HCT116 (cell line): ENCODE results near the gene GLIPR2. TPM values are rescaled to one million over a fixed set of nuclear protein-coding genes. Genes with fewer than 3 reads are reported as not detected.

Source experiments
- ATAC-seq: fragments of 200-7000 bp; cut with Tn5 transposase; 2 replicates; pipeline ENCODE4 v1.9.1; 2020; ENCODE audit warnings: mild to moderate bottlenecking, moderate library complexity
- BruUV-seq: library from RNA; stranded (reverse); fragments of 400-500 nt; replicated peaks from 2 replicates; lab custom pipeline; 2021; lab: Mats Ljungman, UMichigan
- CTCF ChIA-PET: fragments of 300-600 bp; sonication (Branson Sonifier 250); formaldehyde crosslinking; loops from one replicate; lab custom pipeline; 2021; ENCODE audit warnings: antibody characterized with exemption; lab: Charles Lee
- POLR2A ChIA-PET: fragments of 300-600, 350-600 bp; sonication (Branson Sonifier 250); formaldehyde crosslinking; loops from one replicate; lab custom pipeline; 2021; ENCODE audit warnings: antibody characterized with exemption; lab: Charles Lee
- RAD21 ChIA-PET, 2 experiments: fragments of 300-600 bp; sonication (Branson Sonifier 250); formaldehyde crosslinking; loops; one replicate each; lab custom pipeline; 2023; ENCODE audit warnings: low total read pairs in 2 of 2; ENCODE audit not compliant: uncharacterized antibody in 2 of 2, unreplicated experiment in 2 of 2, low non-redundant PET in 1 of 2; lab: Charles Lee
- DNase-seq: peaks from one replicate; pipeline ENCODE4 v3.0.0-alpha.2; 2010; ENCODE audit warnings: low read depth, low spot score
- H2AFZ ChIP-seq: fragments of 200-600 bp; shearing (Covaris generic), sonication (generic); 2 replicates; pipeline ENCODE4 v1.6.1; 2017; ENCODE audit warnings: low read depth, mixed run types, mixed read lengths, antibody characterized with exemption, low read length; ENCODE audit not compliant: poor library complexity, severe bottlenecking
- H3K27ac ChIP-seq: 2 replicates; pipeline ENCODE4 v1.5.1; 2012; ENCODE audit warnings: low read depth, low read length
- H3K27me3 ChIP-seq: fragments of 200-600 bp; sonication (generic); 2 replicates; pipeline ENCODE4 v1.6.1; 2016; ENCODE audit warnings: mixed run types, low read length, mixed read lengths; ENCODE audit not compliant: insufficient read depth
- H3K36me3 ChIP-seq, 2 experiments: fragments of 200-500 bp in 1 of 2; fragments of 200-600 bp in 1 of 2; sonication (Bioruptor generic) in 1 of 2; sonication (generic) in 1 of 2; 2 replicates each; pipeline versions ENCODE4 v1.5.1 to v1.6.1; 2014 to 2016; ENCODE audit warnings: low read length in 2 of 2, inconsistent platforms in 1 of 2, mixed read lengths in 1 of 2, mixed run types in 1 of 2; ENCODE audit not compliant: insufficient read depth in 2 of 2, control insufficient read depth in 1 of 2
- H3K4me1 ChIP-seq, 2 experiments: fragments of 200-600 bp in 1 of 2; sonication (generic) in 1 of 2; 2 replicates each; pipeline versions ENCODE4 v1.5.1 to v1.6.1; 2012 to 2017; ENCODE audit warnings: low read length in 2 of 2, inconsistent platforms in 1 of 2, mild to moderate bottlenecking in 1 of 2, mixed read lengths in 1 of 2, mixed run types in 1 of 2, moderate library complexity in 1 of 2; ENCODE audit not compliant: insufficient read depth in 2 of 2, control insufficient read depth in 1 of 2
- H3K4me2 ChIP-seq: fragments of 200-600 bp; sonication (generic); 2 replicates; pipeline ENCODE4 v1.6.1; 2017; ENCODE audit warnings: mixed run types, low read length, mixed read lengths
- H3K4me3 ChIP-seq, 2 experiments: fragments of 200-600 bp in 1 of 2; sonication (generic) in 1 of 2; replicated peaks in 1 of 2; 2 replicates each; pipeline ENCODE4 v1.5.1; 2011 to 2016; ENCODE audit warnings: low read length in 2 of 2, control low read depth in 1 of 2, low read depth in 1 of 2, mild to moderate bottlenecking in 1 of 2, mixed read lengths in 1 of 2, mixed run types in 1 of 2
- H3K79me2 ChIP-seq: fragments of 200-600 bp; sonication (generic); 2 replicates; pipeline ENCODE4 v1.6.1; 2017; ENCODE audit warnings: mild to moderate bottlenecking, mixed run types, low read length, moderate library complexity, mixed read lengths; ENCODE audit not compliant: insufficient read depth
- H3K9ac ChIP-seq: fragments of 200-600 bp; sonication (generic); 2 replicates; pipeline ENCODE4 v1.6.1; 2016; ENCODE audit warnings: low read length, mixed read lengths
- H3K9me2 ChIP-seq: fragments of 200-600 bp; sonication (generic), shearing (Covaris generic); 2 replicates; pipeline ENCODE4 v1.6.1; 2017; ENCODE audit warnings: mixed run types, mild to moderate bottlenecking, moderate library complexity; ENCODE audit not compliant: insufficient read depth
- H3K9me3 ChIP-seq, 2 experiments: fragments of 200-500 bp in 1 of 2; fragments of 200-600 bp in 1 of 2; sonication (Bioruptor generic) in 1 of 2; sonication (generic) in 1 of 2; 2 replicates each; pipeline ENCODE4 v1.6.1; 2014 to 2017; ENCODE audit warnings: low read length in 2 of 2, mixed read lengths in 2 of 2, inconsistent platforms in 1 of 2, low read depth in 1 of 2, mild to moderate bottlenecking in 1 of 2, mixed run types in 1 of 2, moderate library complexity in 1 of 2; ENCODE audit not compliant: control insufficient read depth in 1 of 2, insufficient read depth in 1 of 2
- H4K20me1 ChIP-seq: fragments of 200-600 bp; sonication (generic), shearing (Covaris generic); 2 replicates; pipeline ENCODE4 v1.6.1; 2017; ENCODE audit warnings: mixed run types, mild to moderate bottlenecking, moderate library complexity; ENCODE audit not compliant: insufficient read depth
- EGR1 ChIP-seq: IDR thresholded peaks from 2 replicates; pipeline ENCODE4 v1.6.1; 2012; ENCODE audit warnings: low read depth
- EZH2 ChIP-seq: fragments of 200-600 bp; sonication (generic); IDR thresholded peaks from 2 replicates; pipeline ENCODE4 v1.6.1; 2017; ENCODE audit warnings: antibody characterized with exemption, mixed run types
- MAX ChIP-seq: IDR thresholded peaks from 2 replicates; pipeline ENCODE4 v1.6.1; 2012
- POLR2AphosphoS5 ChIP-seq: IDR thresholded peaks from 2 replicates; pipeline ENCODE4 v1.6.1; 2011; ENCODE audit warnings: mild to moderate bottlenecking, low read depth, low read length, moderate library complexity
- RAD21 ChIP-seq: IDR thresholded peaks from 2 replicates; pipeline ENCODE4 v1.6.1; 2012; ENCODE audit warnings: low read depth, mild to moderate bottlenecking
- SIN3A ChIP-seq: IDR thresholded peaks from 2 replicates; pipeline ENCODE4 v1.6.1; 2012; ENCODE audit warnings: low read depth
- SP1 ChIP-seq: IDR thresholded peaks from 2 replicates; pipeline ENCODE4 v1.6.1; 2012; ENCODE audit warnings: low read depth
- SRF ChIP-seq: IDR thresholded peaks from 2 replicates; pipeline ENCODE4 v1.6.1; 2012; ENCODE audit warnings: low read depth
- YY1 ChIP-seq: IDR thresholded peaks from 2 replicates; pipeline ENCODE4 v1.6.1; 2011; ENCODE audit warnings: low read length, low read depth, moderate library complexity, mild to moderate bottlenecking; ENCODE audit not compliant: insufficient replicate concordance; ENCODE audit errors: extremely low read depth
- intact Hi-C: fragments of 100-400 bp; cut with micrococcal nuclease; formaldehyde crosslinking; loops from 2 replicates; pipeline ENCODE4 v1.10.0; 2022
- total RNA-seq: library from RNA; stranded (reverse); gene quantifications from one replicate; pipeline ENCODE4 v1.2.1, GENCODE V29; 2021; ENCODE audit not compliant: unreplicated experiment
- TF ChIP-seq, protein P1 (sequence below): IDR thresholded peaks from 2 replicates; pipeline ENCODE4 v1.6.1; 2012; ENCODE audit warnings: low read depth

Gene GLIPR2
- total RNA-seq, 1 experiment from 2014 or later: 14.5 TPM

- peaks cover 0 to 10% of the 10 kb centered on the region in 2 experiments; a peak in 1 of 4 replicates for H3K4me1 ChIP-seq
- BruUV-seq: no TSS peak
- RAD21 ChIA-PET: no interaction called here
- TF ChIP-seq RAD21: no peak
- no peak for TF ChIP-seq YY1
- no peak overlapping the region for H3K9ac ChIP-seq
- ATAC-seq: no peak
- DNase-seq: no peak
- H3K9me2 ChIP-seq: no peaks in the 10 kb centered on the region
- POLR2A ChIA-PET: no interaction called here
- no peaks in the 10 kb centered on the region for H3K36me3 ChIP-seq
- no peaks in the 10 kb centered on the region for H3K27me3 ChIP-seq
- intact Hi-C loops: no loop called here
- no peak overlapping the region for H3K4me2 ChIP-seq
- H3K9me3 ChIP-seq: peaks cover 0 to 3% of the 10 kb centered on the region in 2 experiments; a peak in 1 of 4 replicates
- H4K20me1 ChIP-seq: no peaks in the 10 kb centered on the region
- H2AFZ ChIP-seq: no peak overlapping the region
- CTCF ChIA-PET: no interaction called here
- no peak overlapping the region for H3K27ac ChIP-seq
- H3K79me2 ChIP-seq: no peaks in the 10 kb centered on the region
- no peak overlapping the region for H3K4me3 ChIP-seq
These were observed 5.2 kb downstream of the GLIPR2 start for GRCh38 chr9:36141761-36142160.

- no peak overlapping the region for H3K9ac ChIP-seq
- no peaks in the 10 kb centered on the region for H3K27me3 ChIP-seq
- H3K79me2 ChIP-seq: no peaks in the 10 kb centered on the region
- POLR2A ChIA-PET: no interaction called here
- RAD21 ChIA-PET: no interaction called here
- DNase-seq (no peak), ATAC-seq (no peak)
- TF ChIP-seq SRF: no peak
- no peak for TF ChIP-seq SIN3A
- no peak for TF ChIP-seq EGR1
- TF ChIP-seq YY1: no peak
- TF ChIP-seq, protein P1, sequence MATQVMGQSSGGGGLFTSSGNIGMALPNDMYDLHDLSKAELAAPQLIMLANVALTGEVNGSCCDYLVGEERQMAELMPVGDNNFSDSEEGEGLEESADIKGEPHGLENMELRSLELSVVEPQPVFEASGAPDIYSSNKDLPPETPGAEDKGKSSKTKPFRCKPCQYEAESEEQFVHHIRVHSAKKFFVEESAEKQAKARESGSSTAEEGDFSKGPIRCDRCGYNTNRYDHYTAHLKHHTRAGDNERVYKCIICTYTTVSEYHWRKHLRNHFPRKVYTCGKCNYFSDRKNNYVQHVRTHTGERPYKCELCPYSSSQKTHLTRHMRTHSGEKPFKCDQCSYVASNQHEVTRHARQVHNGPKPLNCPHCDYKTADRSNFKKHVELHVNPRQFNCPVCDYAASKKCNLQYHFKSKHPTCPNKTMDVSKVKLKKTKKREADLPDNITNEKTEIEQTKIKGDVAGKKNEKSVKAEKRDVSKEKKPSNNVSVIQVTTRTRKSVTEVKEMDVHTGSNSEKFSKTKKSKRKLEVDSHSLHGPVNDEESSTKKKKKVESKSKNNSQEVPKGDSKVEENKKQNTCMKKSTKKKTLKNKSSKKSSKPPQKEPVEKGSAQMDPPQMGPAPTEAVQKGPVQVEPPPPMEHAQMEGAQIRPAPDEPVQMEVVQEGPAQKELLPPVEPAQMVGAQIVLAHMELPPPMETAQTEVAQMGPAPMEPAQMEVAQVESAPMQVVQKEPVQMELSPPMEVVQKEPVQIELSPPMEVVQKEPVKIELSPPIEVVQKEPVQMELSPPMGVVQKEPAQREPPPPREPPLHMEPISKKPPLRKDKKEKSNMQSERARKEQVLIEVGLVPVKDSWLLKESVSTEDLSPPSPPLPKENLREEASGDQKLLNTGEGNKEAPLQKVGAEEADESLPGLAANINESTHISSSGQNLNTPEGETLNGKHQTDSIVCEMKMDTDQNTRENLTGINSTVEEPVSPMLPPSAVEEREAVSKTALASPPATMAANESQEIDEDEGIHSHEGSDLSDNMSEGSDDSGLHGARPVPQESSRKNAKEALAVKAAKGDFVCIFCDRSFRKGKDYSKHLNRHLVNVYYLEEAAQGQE: no peak
- no peak for TF ChIP-seq EZH2
- TF ChIP-seq POLR2AphosphoS5: no peak
- TF ChIP-seq MAX: no peak
- no peak for TF ChIP-seq SP1
- H4K20me1 ChIP-seq: no peaks in the 10 kb centered on the region
- H3K4me1 ChIP-seq: peaks cover 0 to 2% of the 10 kb centered on the region in 2 experiments; a peak in 1 of 4 replicates
- intact Hi-C loops: no loop called here
- no peak overlapping the region for H2AFZ ChIP-seq
- H3K4me2 ChIP-seq: no peak overlapping the region
- no peaks in the 10 kb centered on the region for H3K9me2 ChIP-seq
- no peaks in the 10 kb centered on the region for H3K36me3 ChIP-seq
- no TSS peak for BruUV-seq
- no peak overlapping the region for H3K27ac ChIP-seq
- CTCF ChIA-PET: no interaction called here
- H3K9me3 ChIP-seq: peaks cover 0 to 3% of the 10 kb centered on the region in 2 experiments; a peak in 1 of 4 replicates
- H3K4me3 ChIP-seq: no peak overlapping the region
These were observed 6.1 kb downstream of the GLIPR2 start for GRCh38 chr9:36142510-36143244.
